Esophagus squamous epithelium (tissue), 4 donors: ENCODE data around the gene MRM2.

ENCODE experiments used
- CTCF ChIP-seq, 6 experiments: fragments of 450-650 bp in 4 of 6; fragments of 200-600 bp in 2 of 6; sonication (generic) in 2 of 6; IDR thresholded peaks; one replicate each; pipeline ENCODE4 v1.5.1; 2016 to 2019; ENCODE audit warnings: antibody characterized with exemption in 6 of 6, mild to moderate bottlenecking in 4 of 6, moderate library complexity in 4 of 6
- POLR2A ChIP-seq, 4 donors: fragments of 450-650 bp; IDR thresholded peaks; one replicate each; pipeline ENCODE4 v1.6.1; 2017; ENCODE audit warnings: antibody characterized with exemption in 4 of 4, mild to moderate bottlenecking in 4 of 4, moderate library complexity in 3 of 4

DNA sequence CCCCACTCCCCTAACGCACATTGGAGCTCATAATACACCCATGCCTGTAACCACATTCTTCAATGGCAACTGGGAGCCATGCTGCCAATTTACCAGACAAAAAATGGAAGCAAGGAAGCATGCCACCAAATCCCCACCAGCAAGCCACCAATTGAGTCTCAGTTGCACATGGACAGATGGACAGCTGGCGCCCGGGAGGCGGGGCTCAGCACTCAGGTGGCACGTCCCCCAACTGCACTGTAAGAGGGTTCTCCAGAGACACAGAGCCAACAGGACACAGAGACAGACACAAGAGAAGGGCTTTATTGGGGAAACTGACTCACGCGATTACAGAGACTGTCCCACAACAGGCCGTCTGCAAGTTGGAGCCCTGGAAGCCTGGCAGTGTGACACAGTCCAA lies 11.8 kb downstream of the MRM2 start:
- TF ChIP-seq CTCF (IDR thresholded peaks at IDR 0.05) (no peak), POLR2A (IDR thresholded peaks at IDR 0.05) (no peak)
